ENCODE measurements around the gene PTRH1. TPM values are rescaled to one million over a fixed set of nuclear protein-coding genes. Genes with fewer than 3 reads are reported as not detected.

PTRH1 gene
- total RNA-seq, 1 donor from 2014 or later, result 5.4 TPM

GRCh38 chr9:127753622-127754021 lies 38.2 kb upstream of the PTRH1 start:
- DNase-seq (ENCODE audit: low spot score in 2 of 2), result no peak
- intact Hi-C loops (cut with DNase I), result no loop called here
- Histone ChIP-seq H3K4me1 (peaks cover 0 to 4% of the 10 kb centered on the region in 2 donors), H3K4me3 (no peak overlapping the region), H3K9me3 (no peaks in the 10 kb centered on the region), H3K36me3 (peaks cover 0 to 2% of the 10 kb centered on the region in 2 donors), H3K27ac (no peak overlapping the region), H3K27me3 (peaks cover 6% of the 10 kb centered on the region)
- TF ChIP-seq CTCF (IDR thresholded peaks at IDR 0.05), result no peak

GRCh38 chr9:127753148-127753547 lies 37.7 kb upstream of the PTRH1 start:
- H3K4me1 ChIP-seq, result peaks cover 0 to 4% of the 10 kb centered on the region in 2 donors
- no peak overlapping the region for H3K27ac ChIP-seq
- no peak overlapping the region for H3K4me3 ChIP-seq
- H3K27me3 ChIP-seq, result peaks cover 6% of the 10 kb centered on the region
- TF ChIP-seq CTCF (IDR thresholded peaks at IDR 0.05), result no peak
- intact Hi-C loops (cut with DNase I), result no loop called here
- H3K36me3 ChIP-seq, result peaks cover 0 to 2% of the 10 kb centered on the region in 2 donors
- DNase-seq (ENCODE audit: low spot score in 2 of 2), result no peak
- H3K9me3 ChIP-seq, result no peaks in the 10 kb centered on the region

- intact Hi-C loops (cut with DNase I), result no loop called here
- no peak for DNase-seq (ENCODE audit: low spot score in 2 of 2)
- peaks cover 6% of the 10 kb centered on the region for H3K27me3 ChIP-seq
Observed at GRCh38 chr9:127751269-127752054, 36.0 kb upstream of the PTRH1 start.

GRCh38 chr9:127749090-127749787 lies 33.8 kb upstream of the PTRH1 start:
- no peaks in the 10 kb centered on the region for H3K9me3 ChIP-seq
- no peak for DNase-seq (ENCODE audit: low spot score in 2 of 2)
- intact Hi-C loops (cut with DNase I), result no loop called here
- no peak for TF ChIP-seq CTCF (IDR thresholded peaks at IDR 0.05)
- H3K27me3 ChIP-seq, result no peaks in the 10 kb centered on the region
- peaks cover 0 to 2% of the 10 kb centered on the region in 2 donors for H3K36me3 ChIP-seq
- no peak overlapping the region for H3K27ac ChIP-seq
- no peak overlapping the region for H3K4me3 ChIP-seq
- peaks cover 0 to 2% of the 10 kb centered on the region in 2 donors for H3K4me1 ChIP-seq

More at GRCh38 chr9:127751269-127752054, 36.0 kb upstream of the PTRH1 start:
- H3K4me1 ChIP-seq, result peaks cover 0 to 4% of the 10 kb centered on the region in 2 donors
- H3K4me3 ChIP-seq, result no peak overlapping the region
- H3K9me3 ChIP-seq, result no peaks in the 10 kb centered on the region
- H3K36me3 ChIP-seq, result peaks cover 0 to 2% of the 10 kb centered on the region in 2 donors
- H3K27ac ChIP-seq, result no peak overlapping the region
- no peak for TF ChIP-seq CTCF (IDR thresholded peaks at IDR 0.05)

- H3K27ac ChIP-seq, result no peak overlapping the region
- no peaks in the 10 kb centered on the region for H3K27me3 ChIP-seq
- H3K9me3 ChIP-seq, result no peaks in the 10 kb centered on the region
- no peak for TF ChIP-seq CTCF (IDR thresholded peaks at IDR 0.05)
- peaks cover 0 to 2% of the 10 kb centered on the region in 2 donors for H3K36me3 ChIP-seq
- no peak for DNase-seq (ENCODE audit: low spot score in 2 of 2)
- H3K4me1 ChIP-seq, result no peaks in the 10 kb centered on the region
- intact Hi-C loops (cut with DNase I), result no loop called here
- no peak overlapping the region for H3K4me3 ChIP-seq
Observed at GRCh38 chr9:127746959-127747569, 31.6 kb upstream of the PTRH1 start.

All from ascending aorta (tissue), 2 donors.